HG03469 (cell line): ENCODE results near the gene KCNJ15.

Experiments
- ATAC-seq: cut with Tn5 transposase; IDR thresholded peaks from one replicate; pipeline ENCODE4 v1.9.1; 2021; ENCODE audit warnings: mild to moderate bottlenecking, moderate library complexity, moderate number of reproducible peaks; ENCODE audit not compliant: unreplicated experiment

KCNJ15 gene

GRCh38 chr21:38295997-38296764, 39.4 kb downstream of the KCNJ15 start:
- no peak for ATAC-seq

- no peak for ATAC-seq
Observed at GRCh38 chr21:38297194-38297631, 40.4 kb downstream of the KCNJ15 start.

GRCh38 chr21:38297871-38298270, 41.1 kb downstream of the KCNJ15 start:
- ATAC-seq: no peak

- ATAC-seq: no peak
Observed at GRCh38 chr21:38298832-38299231, 42.0 kb downstream of the KCNJ15 start.

GRCh38 chr21:38299671-38300070, 42.9 kb downstream of the KCNJ15 start:
- ATAC-seq: no peak

GRCh38 chr21:38300141-38300578, 43.4 kb downstream of the KCNJ15 start:
- ATAC-seq: no peak

GRCh38 chr21:38301321-38302214, 44.8 kb downstream of the KCNJ15 start:
- no peak for ATAC-seq

- ATAC-seq: no peak
Observed at GRCh38 chr21:38303300-38303699, 46.5 kb downstream of the KCNJ15 start.

GRCh38 chr21:38306433-38307141, 49.8 kb downstream of the KCNJ15 start:
- ATAC-seq: no peak

- ATAC-seq: no peak
Observed at GRCh38 chr21:38307771-38308531, 51.2 kb downstream of the KCNJ15 start.

- ATAC-seq: no peak
Observed at GRCh38 chr21:38308532-38309119, 51.8 kb downstream of the KCNJ15 start.

- ATAC-seq: no peak
Observed at GRCh38 chr21:38310646-38311485, 54.1 kb downstream of the KCNJ15 start.

- no peak for ATAC-seq
Observed at GRCh38 chr21:38311765-38312164, 55.0 kb downstream of the KCNJ15 start.

- ATAC-seq: no peak
Observed at GRCh38 chr21:38312822-38313221, 56.0 kb downstream of the KCNJ15 start.

GRCh38 chr21:38314558-38314957, 57.8 kb downstream of the KCNJ15 start:
- ATAC-seq: no peak

GRCh38 chr21:38315122-38315521, 58.3 kb downstream of the KCNJ15 start:
- no peak for ATAC-seq

- ATAC-seq: no peak
Observed at GRCh38 chr21:38319781-38320180, 63.0 kb downstream of the KCNJ15 start.

GRCh38 chr21:38321568-38321967, 64.8 kb downstream of the KCNJ15 start:
- ATAC-seq: no peak

- ATAC-seq: no peak
Observed at GRCh38 chr21:38322311-38322950, 65.6 kb downstream of the KCNJ15 start.
